ENCODE data around the gene INPP5A. TPM values are rescaled to one million over a fixed set of nuclear protein-coding genes. Genes with fewer than 3 reads are reported as not detected.

INPP5A gene
- total RNA-seq, 4 donors from 2014 or later = 31.2 to 51.8 (median 41.5) TPM

- DNase-seq (ENCODE audit: low spot score in 2 of 2) = no peak
- TF ChIP-seq CTCF (IDR thresholded peaks at IDR 0.05) (no peak), POLR2A (IDR thresholded peaks at IDR 0.05) (no peak)
- WGBS, 2 donors = 10 to 14% methylated on average over 16 to 68 of the region's 111 CpGs
- H3K4me3 ChIP-seq (ENCODE audit: low read depth, poor library complexity, severe bottlenecking) = no peak overlapping the region
- intact Hi-C loops (cut with DNase I; ENCODE audit: low total_unique reads) = no loop called here
These were observed 247.5 kb downstream of the INPP5A start for GRCh38 chr10:132784866-132785722.

GRCh38 chr10:132785723-132786475, 248.3 kb downstream of the INPP5A start, which contains the start of gene NKX6-2:
Gene NKX6-2, minus strand, starts transcription at chr10:132786147. Its CDS starts 199 bp downstream, at chr10:132785948.
- H3K4me3 ChIP-seq (ENCODE audit: low read depth, poor library complexity, severe bottlenecking) = no peak within 1 kb of the TSS
- no peak for DNase-seq (ENCODE audit: low spot score in 2 of 2)
- intact Hi-C loops (cut with DNase I; ENCODE audit: low total_unique reads) = no loop called here
- WGBS, 2 donors = 3 to 5% methylated on average over 25 to 32 of the region's 119 CpGs
- no peak for TF ChIP-seq CTCF (IDR thresholded peaks at IDR 0.05)
- no peak for TF ChIP-seq POLR2A (IDR thresholded peaks at IDR 0.05)

GRCh38 chr10:132786476-132786883, 248.9 kb downstream of the INPP5A start:
- 2% methylated on average over 17 to 37 of the region's 58 CpGs for WGBS, 2 donors
- intact Hi-C loops (cut with DNase I; ENCODE audit: low total_unique reads) = no loop called here
- TF ChIP-seq POLR2A (IDR thresholded peaks at IDR 0.05) (no peak), CTCF (IDR thresholded peaks at IDR 0.05) (no peak)
- DNase-seq (ENCODE audit: low spot score in 2 of 2) = no peak
- H3K4me3 ChIP-seq (ENCODE audit: low read depth, poor library complexity, severe bottlenecking) = no peak overlapping the region

GRCh38 chr10:132786884-132787494, 249.4 kb downstream of the INPP5A start:
- intact Hi-C loops (cut with DNase I; ENCODE audit: low total_unique reads) = no loop called here
- WGBS, 2 donors = 0 to 2% methylated on average over 12 of the region's 80 CpGs
- H3K4me3 ChIP-seq (ENCODE audit: low read depth, poor library complexity, severe bottlenecking) = no peak overlapping the region
- no peak for TF ChIP-seq POLR2A (IDR thresholded peaks at IDR 0.05)
- no peak for TF ChIP-seq CTCF (IDR thresholded peaks at IDR 0.05)
- DNase-seq (ENCODE audit: low spot score in 2 of 2) = no peak

GRCh38 chr10:132787495-132788179, 250.1 kb downstream of the INPP5A start:
- intact Hi-C loops (cut with DNase I; ENCODE audit: low total_unique reads) = no loop called here
- TF ChIP-seq POLR2A (IDR thresholded peaks at IDR 0.05) (no peak), CTCF (IDR thresholded peaks at IDR 0.05) (no peak)
- WGBS, 2 donors = 0 to 1% methylated on average over 8 to 28 of the region's 80 CpGs
- H3K4me3 ChIP-seq (ENCODE audit: low read depth, poor library complexity, severe bottlenecking) = no peak overlapping the region
- DNase-seq (ENCODE audit: low spot score in 2 of 2) = no peak

Data from lower leg skin (tissue), 4 donors.